AG10803 (cell line): ENCODE results near the gene MRPL37.

Source experiments
- DNase-seq: peaks from one replicate; pipeline ENCODE4 v3.0.0; 2010; ENCODE audit warnings: low read depth
- H3K4me3 ChIP-seq: 2 replicates; pipeline ENCODE4 v1.5.1; 2011; ENCODE audit warnings: mild to moderate bottlenecking, low read length, control low read depth
- CTCF ChIP-seq: conservative IDR thresholded peaks from 2 replicates; pipeline ENCODE4 v1.5.1; 2011; ENCODE audit warnings: mild to moderate bottlenecking, low read length, control low read depth, inconsistent platforms

MRPL37 gene

GRCh38 chr1:54224233-54224632 lies 24.3 kb downstream of the MRPL37 start:
- TF ChIP-seq CTCF: no peak
- no peak overlapping the region for H3K4me3 ChIP-seq
- no peak for DNase-seq

- no peak overlapping the region for H3K4me3 ChIP-seq
- TF ChIP-seq CTCF: no peak
- DNase-seq: no peak
These were observed 25.4 kb downstream of the MRPL37 start for GRCh38 chr1:54225378-54225777.

GRCh38 chr1:54225986-54226559 lies 26.1 kb downstream of the MRPL37 start:
- H3K4me3 ChIP-seq: no peak overlapping the region
- TF ChIP-seq CTCF: no peak
- no peak for DNase-seq

- DNase-seq: peak; percentile 60
- no peak for TF ChIP-seq CTCF
- no peak overlapping the region for H3K4me3 ChIP-seq
These were observed 27.2 kb downstream of the MRPL37 start for GRCh38 chr1:54227091-54227602.

GRCh38 chr1:54227891-54228310 lies 27.9 kb downstream of the MRPL37 start:
- peak; percentile 5 for DNase-seq
- no peak overlapping the region for H3K4me3 ChIP-seq
- TF ChIP-seq CTCF: no peak; the same call in 1 of the 2 replicates

GRCh38 chr1:54228638-54229079 lies 28.7 kb downstream of the MRPL37 start:
- TF ChIP-seq CTCF: no peak
- no peak overlapping the region for H3K4me3 ChIP-seq

GRCh38 chr1:54229281-54229891 lies 29.4 kb downstream of the MRPL37 start:
- no peak overlapping the region for H3K4me3 ChIP-seq
- TF ChIP-seq CTCF: no peak
- peak; percentile 43 for DNase-seq

More at GRCh38 chr1:54228638-54229079, 28.7 kb downstream of the MRPL37 start:
- DNase-seq: no peak
